Tibial artery (tissue), 4 donors: Measurements from ENCODE around the gene TMEM8B.

ENCODE experiments used
- DNase-seq, 2 donors: peaks; one replicate each; pipeline ENCODE4 v3.0.0-alpha.2; 2019
- H3K27ac ChIP-seq, 2 donors: fragments of 200-600 bp; sonication (generic) in 1 of 2; 1 replicate in 1 of 2; 2 replicates in 1 of 2; pipeline ENCODE4 v1.5.1; 2018 to 2019; ENCODE audit warnings: mild to moderate bottlenecking in 1 of 2
- H3K27me3 ChIP-seq, 2 donors: fragments of 200-600 bp; sonication (generic) in 1 of 2; one replicate each; pipeline versions ENCODE4 v1.5.1 to v1.6.0; 2016 to 2019
- H3K36me3 ChIP-seq, 3 donors: fragments of 200-600 bp; sonication (generic) in 2 of 3; one replicate each; pipeline ENCODE4 v1.5.1; 2016 to 2019; ENCODE audit warnings: mild to moderate bottlenecking in 2 of 3
- H3K4me1 ChIP-seq, 4 donors: fragments of 200-600 bp; sonication (generic) in 2 of 4; 1 replicate in 3 of 4; 2 replicates in 1 of 4; pipeline ENCODE4 v1.5.1; 2016 to 2019
- H3K4me3 ChIP-seq, 2 donors: fragments of 200-600 bp; sonication (generic) in 1 of 2; 1 replicate in 1 of 2; 2 replicates in 1 of 2; pipeline ENCODE4 v1.5.1; 2018 to 2019; ENCODE audit warnings: mild to moderate bottlenecking in 2 of 2
- H3K9me3 ChIP-seq, 3 donors: fragments of 200-600 bp; sonication (generic) in 1 of 3; one replicate each; pipeline ENCODE4 v1.5.1; 2016 to 2019
- CTCF ChIP-seq, 2 experiments: fragments of 200-600 bp in 1 of 2; fragments of 450-650 bp in 1 of 2; IDR thresholded peaks; one replicate each; pipeline ENCODE4 v1.5.1; 2017 to 2019; ENCODE audit warnings: antibody characterized with exemption in 2 of 2, mild to moderate bottlenecking in 1 of 2, moderate library complexity in 1 of 2
- intact Hi-C: fragments of 100-400 bp; cut with DNase I; formaldehyde crosslinking; loops from one replicate; pipeline ENCODE4 v1.15.0; 2023; ENCODE audit warnings: low total_unique reads

Gene TMEM8B

GRCh38 chr9:35790385-35791296 lies 38.4 kb upstream of the TMEM8B start:
- no peaks in the 10 kb centered on the region for H3K9me3 ChIP-seq
- intact Hi-C loops = loop anchor here (5.0 kb wide), 2 partner anchors 37 to 92 kb away; partner anchors contain the start of genes FAM221B and TMEM8B
- peak overlapping the region; percentile 82 to 87 for H3K27ac ChIP-seq
- DNase-seq = peak; percentile 82 to 89
- H3K27me3 ChIP-seq = no peaks in the 10 kb centered on the region
- H3K36me3 ChIP-seq = no peaks in the 10 kb centered on the region
- peak overlapping the region; percentile 60 to 61 for H3K4me3 ChIP-seq
- H3K4me1 ChIP-seq = peaks cover 0 to 46% (median 36%) of the 10 kb centered on the region in 4 donors
- TF ChIP-seq CTCF (IDR thresholded peaks at IDR 0.05) = peak; percentile 82 to 93

DNA sequence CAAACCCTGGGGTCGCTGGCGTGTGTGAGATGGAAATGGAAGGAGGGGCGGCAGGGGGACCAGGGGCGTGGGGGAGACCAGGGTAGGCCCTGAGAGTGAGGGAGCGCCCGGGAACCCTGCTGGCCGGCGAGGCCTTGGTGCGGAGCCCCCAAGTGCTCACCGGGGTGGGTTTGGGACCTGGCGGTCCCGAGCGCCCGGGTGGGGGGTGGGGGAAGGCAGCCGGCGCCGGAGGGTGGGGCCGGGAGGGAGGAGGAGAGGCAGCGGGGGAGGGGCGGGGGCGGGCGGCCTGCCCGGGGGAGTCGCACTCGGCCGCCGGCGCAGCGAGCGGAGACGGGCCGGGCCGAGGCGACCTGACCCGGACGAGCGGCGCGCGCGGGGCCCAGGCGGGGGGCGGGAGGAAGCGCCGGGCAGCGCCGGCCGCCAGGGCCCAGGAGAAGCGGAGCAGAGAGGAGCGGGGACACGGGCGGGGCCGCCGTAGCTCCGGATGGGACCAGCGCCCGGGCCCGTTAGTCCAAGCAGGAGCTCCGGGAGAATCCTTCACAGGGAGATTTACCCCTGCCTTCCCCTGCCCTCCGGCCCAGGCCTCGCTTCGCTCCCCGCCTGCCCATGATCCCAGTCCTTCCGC lies 37.6 kb upstream of the TMEM8B start, which contains the start of gene NPR2:
TSS of gene NPR2 (plus strand) at position 295 of the 625 bp plus-strand sequence. CDS start 818 bp downstream, outside the sequence.
- Histone ChIP-seq H3K4me3 (peak within 1 kb of the TSS; percentile 60 to 61), H3K4me1 (peaks cover 0 to 53% (median 36%) of the 10 kb centered on the region in 4 donors), H3K36me3 (no peaks in the 10 kb centered on the region), H3K27me3 (no peaks in the 10 kb centered on the region), H3K9me3 (no peaks in the 10 kb centered on the region), H3K27ac (peak within 1 kb of the TSS; percentile 82 to 87)
- TF ChIP-seq CTCF (IDR thresholded peaks at IDR 0.05) = no peak
- intact Hi-C loops = loop anchor here (5.0 kb wide), 2 partner anchors 36 to 91 kb away; partner anchors contain the start of genes FAM221B and TMEM8B
- peak; percentile 35 to 78 for DNase-seq

GRCh38 chr9:35792024-35792813 lies 36.8 kb upstream of the TMEM8B start:
- peak overlapping the region; percentile 82 to 87 for H3K27ac ChIP-seq
- no peaks in the 10 kb centered on the region for H3K27me3 ChIP-seq
- no peak for TF ChIP-seq CTCF (IDR thresholded peaks at IDR 0.05)
- H3K4me3 ChIP-seq = peak overlapping the region; percentile 60 to 61
- H3K4me1 ChIP-seq = peaks cover 0 to 53% (median 36%) of the 10 kb centered on the region in 4 donors
- peak in 1 of 2 donors; percentile 72 for DNase-seq
- intact Hi-C loops = loop anchor here (5.0 kb wide), 2 partner anchors 35 to 90 kb away; partner anchors contain the start of genes FAM221B and TMEM8B
- H3K36me3 ChIP-seq = no peaks in the 10 kb centered on the region
- H3K9me3 ChIP-seq = no peaks in the 10 kb centered on the region

- TF ChIP-seq CTCF (IDR thresholded peaks at IDR 0.05) = no peak
- peaks cover 0 to 53% (median 36%) of the 10 kb centered on the region in 4 donors for H3K4me1 ChIP-seq
- no peak for DNase-seq
- no peaks in the 10 kb centered on the region for H3K36me3 ChIP-seq
- H3K9me3 ChIP-seq = no peaks in the 10 kb centered on the region
- no peaks in the 10 kb centered on the region for H3K27me3 ChIP-seq
- H3K4me3 ChIP-seq = peak overlapping the region; percentile 13 to 61
- H3K27ac ChIP-seq = peak overlapping the region; percentile 65 to 87
- intact Hi-C loops = loop anchor here (5.0 kb wide), 2 partner anchors 34 to 89 kb away; partner anchors contain the start of genes FAM221B and TMEM8B
Observed at GRCh38 chr9:35792826-35793225, 36.2 kb upstream of the TMEM8B start.

- peaks cover 0 to 53% (median 37%) of the 10 kb centered on the region in 4 donors for H3K4me1 ChIP-seq
- H3K36me3 ChIP-seq = no peaks in the 10 kb centered on the region
- H3K4me3 ChIP-seq = peak overlapping the region in 1 of 2 donors; percentile 13
- intact Hi-C loops = loop anchor here (5.0 kb wide), 2 partner anchors 34 to 89 kb away; partner anchors contain the start of genes FAM221B and TMEM8B
- H3K9me3 ChIP-seq = no peaks in the 10 kb centered on the region
- H3K27ac ChIP-seq = peak overlapping the region; percentile 65 to 87
- TF ChIP-seq CTCF (IDR thresholded peaks at IDR 0.05) = no peak
- DNase-seq = no peak
- H3K27me3 ChIP-seq = no peaks in the 10 kb centered on the region
Observed at GRCh38 chr9:35793461-35793860, 35.6 kb upstream of the TMEM8B start.
